ENCODE measurements around the gene ZNF256.

DNA sequence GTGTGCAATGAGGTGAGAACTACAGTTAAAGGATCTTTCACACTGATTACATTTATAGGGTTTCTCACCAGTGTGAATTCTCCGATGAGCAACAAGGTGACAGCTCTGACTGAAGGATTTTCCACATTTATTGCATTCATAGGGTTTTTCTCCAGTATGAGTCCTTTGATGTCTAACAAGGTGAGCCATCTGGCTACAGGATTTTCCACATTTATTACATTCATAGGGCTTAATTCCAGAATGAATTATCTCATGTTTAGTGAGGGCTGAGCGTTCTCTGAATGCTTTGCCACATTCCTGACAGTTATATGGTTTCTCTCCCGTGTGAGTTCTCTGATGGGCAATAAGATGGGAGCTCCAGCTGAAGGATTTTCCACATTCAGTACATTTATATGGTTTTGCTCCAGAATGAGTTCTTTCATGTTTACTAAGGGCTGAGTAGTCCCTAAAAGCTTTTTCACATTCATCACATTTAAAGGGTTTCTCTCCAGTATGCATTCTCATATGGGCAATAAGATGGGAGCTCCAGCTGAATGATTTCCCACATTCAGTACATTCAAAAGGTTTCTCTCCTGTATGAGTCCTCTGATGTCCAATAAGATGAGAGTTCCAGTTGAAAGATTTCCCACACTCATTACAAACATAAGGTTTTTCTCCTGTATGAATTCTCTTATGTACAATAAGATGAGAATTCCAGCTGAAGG lies 31.2 kb upstream of the ZNF256 start:
- TF ChIP-seq POLR2A (IDR thresholded peaks at IDR 0.05; ENCODE audit: low read length): no peak
- no peak for TF ChIP-seq GATA1 (IDR thresholded peaks at IDR 0.05; ENCODE audit: low read depth, low read length)

Measured in erythroblast (primary cell).